DOHH2 (cell line): ENCODE results near the gene ME3.

Experiments
- H3F3A ChIP-seq: fragments of 200-600 bp; sonication (generic), shearing (Covaris generic); 2 replicates; pipeline ENCODE4 v1.6.0; 2016; ENCODE audit warnings: antibody characterized with exemption, mild to moderate bottlenecking; ENCODE audit not compliant: control insufficient read depth, insufficient read depth
- H3K27ac ChIP-seq: fragments of 200-600 bp; sonication (generic); 2 replicates; pipeline ENCODE4 v1.5.1; 2014; ENCODE audit warnings: low read depth, mild to moderate bottlenecking, low read length, moderate library complexity
- H3K27me3 ChIP-seq: fragments of 200-600 bp; sonication (generic); 2 replicates; pipeline ENCODE4 v1.6.1; 2014; ENCODE audit warnings: mild to moderate bottlenecking, low read length, mixed read lengths; ENCODE audit not compliant: control insufficient read depth
- H3K36me3 ChIP-seq: fragments of 200-600 bp; sonication (generic); 2 replicates; pipeline ENCODE4 v1.6.1; 2014; ENCODE audit warnings: mild to moderate bottlenecking, low read length, moderate library complexity, mixed read lengths; ENCODE audit not compliant: control insufficient read depth
- H3K4me1 ChIP-seq: fragments of 200-600 bp; sonication (generic); 2 replicates; pipeline ENCODE4 v1.6.1; 2014; ENCODE audit warnings: mild to moderate bottlenecking, low read length, mixed read lengths; ENCODE audit not compliant: control insufficient read depth
- H3K4me2 ChIP-seq: fragments of 200-600 bp; sonication (generic); 2 replicates; pipeline ENCODE4 v1.6.0; 2014; ENCODE audit warnings: mild to moderate bottlenecking, low read length, moderate library complexity
- H3K4me3 ChIP-seq: fragments of 200-600 bp; sonication (generic); 2 replicates; pipeline ENCODE4 v1.5.1; 2014; ENCODE audit warnings: mild to moderate bottlenecking, low read length, mixed read lengths
- H3K79me2 ChIP-seq: fragments of 200-600 bp; sonication (generic); 2 replicates; pipeline ENCODE4 v1.6.1; 2014; ENCODE audit warnings: mild to moderate bottlenecking, low read length, mixed read lengths; ENCODE audit not compliant: control insufficient read depth
- H3K9me2 ChIP-seq: fragments of 200-600 bp; sonication (generic); replicated peaks from 2 replicates; pipeline ENCODE4 v1.6.1; 2014; ENCODE audit warnings: mild to moderate bottlenecking, low read length, mixed read lengths; ENCODE audit not compliant: control insufficient read depth
- H3K9me3 ChIP-seq: fragments of 200-600 bp; sonication (generic); 2 replicates; pipeline ENCODE4 v1.6.1; 2014; ENCODE audit warnings: antibody characterized with exemption, low read length, mixed read lengths; ENCODE audit not compliant: control insufficient read depth, insufficient read depth
- H4K20me1 ChIP-seq: fragments of 200-600 bp; sonication (generic); 2 replicates; pipeline ENCODE4 v1.6.0; 2014; ENCODE audit warnings: low read depth, mild to moderate bottlenecking, antibody characterized with exemption, low read length, moderate library complexity; ENCODE audit not compliant: control insufficient read depth, insufficient read depth
- CTCF ChIP-seq: fragments of 200-600 bp; sonication (generic); IDR thresholded peaks from one replicate; pipeline ENCODE4 v1.5.1; 2014; ENCODE audit warnings: antibody characterized with exemption, mild to moderate bottlenecking, low read depth, low read length; ENCODE audit not compliant: poor library complexity, severe bottlenecking
- EZH2phosphoT487 ChIP-seq: fragments of 200-600 bp; sonication (generic); IDR thresholded peaks from 2 replicates; pipeline ENCODE4 v1.6.1; 2017; ENCODE audit warnings: borderline replicate concordance, mild to moderate bottlenecking, antibody characterized with exemption, low read length, moderate library complexity, mixed read lengths

Gene ME3

GRCh38 chr11:86699040-86699791 is 26.8 kb upstream of the ME3 start:
- Histone ChIP-seq H3K4me3 (no peak overlapping the region), H3K79me2 (no peaks in the 10 kb centered on the region), H3K9me3 (no peaks in the 10 kb centered on the region), H3K27ac (no peak overlapping the region), H3K9me2 (no peaks in the 10 kb centered on the region), H3K4me2 (no peak overlapping the region), H3K36me3 (no peaks in the 10 kb centered on the region), H3K27me3 (peaks cover 8% of the 10 kb centered on the region; the same call in 1 of the 2 replicates), H3F3A (no peaks in the 10 kb centered on the region), H3K4me1 (no peaks in the 10 kb centered on the region), H4K20me1 (no peaks in the 10 kb centered on the region)
- TF ChIP-seq CTCF = no peak
- TF ChIP-seq EZH2phosphoT487 = no peak

- no peaks in the 10 kb centered on the region for H3K79me2 ChIP-seq
- H3F3A ChIP-seq = no peaks in the 10 kb centered on the region
- H3K27ac ChIP-seq = no peak overlapping the region
- no peaks in the 10 kb centered on the region for H3K4me1 ChIP-seq
- H3K27me3 ChIP-seq = peaks cover 8% of the 10 kb centered on the region; the same call in 1 of the 2 replicates
- no peaks in the 10 kb centered on the region for H3K9me3 ChIP-seq
- no peak overlapping the region for H3K4me3 ChIP-seq
- H4K20me1 ChIP-seq = no peaks in the 10 kb centered on the region
- TF ChIP-seq EZH2phosphoT487 (no peak), CTCF (no peak)
- no peaks in the 10 kb centered on the region for H3K9me2 ChIP-seq
- H3K4me2 ChIP-seq = no peak overlapping the region
- H3K36me3 ChIP-seq = no peaks in the 10 kb centered on the region
Measured at GRCh38 chr11:86698639-86699038, 26.2 kb upstream of the ME3 start.

GRCh38 chr11:86696451-86696850 is 24.0 kb upstream of the ME3 start:
- TF ChIP-seq EZH2phosphoT487 (no peak), CTCF (no peak)
- Histone ChIP-seq H3K79me2 (no peaks in the 10 kb centered on the region), H4K20me1 (no peaks in the 10 kb centered on the region), H3K27ac (no peak overlapping the region), H3K4me2 (no peak overlapping the region), H3K27me3 (peaks cover 8% of the 10 kb centered on the region; the same call in 1 of the 2 replicates), H3F3A (no peaks in the 10 kb centered on the region), H3K4me3 (no peak overlapping the region), H3K36me3 (no peaks in the 10 kb centered on the region), H3K9me2 (no peaks in the 10 kb centered on the region), H3K9me3 (no peaks in the 10 kb centered on the region), H3K4me1 (no peaks in the 10 kb centered on the region)
